ENCODE data around the gene PRR33.
"Not testable (repeated sequence)": the region's sequence is repeated elsewhere in the genome, so short reads cannot be mapped to it uniquely, and the experiment has no call there.

Gene PRR33

DNA sequence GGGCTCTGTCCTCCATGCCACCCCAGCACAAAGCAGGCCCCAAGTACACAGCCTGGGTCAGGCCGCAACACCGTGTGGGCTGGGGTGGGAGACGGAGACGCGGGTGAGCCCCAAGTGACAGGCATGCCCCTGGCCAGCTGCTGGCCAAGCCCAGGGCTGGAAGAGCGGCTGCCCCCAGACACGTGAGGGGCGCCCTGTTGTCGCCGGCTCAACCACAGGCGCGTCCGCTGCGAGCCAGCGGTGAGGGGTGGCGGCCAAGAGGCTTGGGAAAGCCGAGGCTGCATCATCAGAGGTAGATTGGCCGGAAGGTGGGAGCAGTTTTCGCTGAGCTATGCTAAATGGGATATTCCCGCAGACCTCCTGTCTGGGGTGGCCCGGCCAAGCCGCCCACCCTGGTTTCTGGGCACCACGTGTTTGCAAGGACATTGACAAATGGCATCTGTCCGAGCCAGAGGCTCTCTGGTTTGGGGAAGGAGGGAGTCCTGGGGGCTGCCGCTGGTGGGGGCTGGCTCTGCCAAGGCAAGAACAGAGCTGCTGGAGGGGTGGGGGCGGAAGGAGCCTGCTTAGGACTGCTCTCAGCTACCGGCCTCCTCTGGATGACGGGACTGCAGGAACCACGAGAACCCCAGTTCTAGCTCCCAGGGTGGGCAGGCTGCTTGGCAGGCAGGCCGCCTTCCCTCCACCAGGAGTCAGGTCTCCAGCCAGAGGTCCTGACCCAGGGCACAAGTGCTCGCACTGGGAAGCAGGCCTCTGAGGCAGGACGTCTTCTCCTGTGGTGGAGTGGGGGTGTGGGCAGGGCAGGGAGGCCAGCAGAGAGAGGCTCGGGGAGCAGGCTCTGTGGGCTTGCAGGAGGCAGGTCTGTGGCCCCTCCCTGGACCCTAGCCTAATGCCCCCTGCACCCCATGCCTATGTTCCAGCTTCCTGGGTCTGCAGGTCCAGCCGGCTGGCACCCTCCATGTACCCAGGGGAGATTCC is 552 bp downstream of the PRR33 start:
- in situ Hi-C loops (cut with MboI; ENCODE audit: low sequenced_read_pairs), result no loop called here

- in situ Hi-C loops (cut with MboI; ENCODE audit: low sequenced_read_pairs), result no loop called here
Measured at GRCh38 chr11:1889941-1890855, 1.5 kb downstream of the PRR33 start.

DNA sequence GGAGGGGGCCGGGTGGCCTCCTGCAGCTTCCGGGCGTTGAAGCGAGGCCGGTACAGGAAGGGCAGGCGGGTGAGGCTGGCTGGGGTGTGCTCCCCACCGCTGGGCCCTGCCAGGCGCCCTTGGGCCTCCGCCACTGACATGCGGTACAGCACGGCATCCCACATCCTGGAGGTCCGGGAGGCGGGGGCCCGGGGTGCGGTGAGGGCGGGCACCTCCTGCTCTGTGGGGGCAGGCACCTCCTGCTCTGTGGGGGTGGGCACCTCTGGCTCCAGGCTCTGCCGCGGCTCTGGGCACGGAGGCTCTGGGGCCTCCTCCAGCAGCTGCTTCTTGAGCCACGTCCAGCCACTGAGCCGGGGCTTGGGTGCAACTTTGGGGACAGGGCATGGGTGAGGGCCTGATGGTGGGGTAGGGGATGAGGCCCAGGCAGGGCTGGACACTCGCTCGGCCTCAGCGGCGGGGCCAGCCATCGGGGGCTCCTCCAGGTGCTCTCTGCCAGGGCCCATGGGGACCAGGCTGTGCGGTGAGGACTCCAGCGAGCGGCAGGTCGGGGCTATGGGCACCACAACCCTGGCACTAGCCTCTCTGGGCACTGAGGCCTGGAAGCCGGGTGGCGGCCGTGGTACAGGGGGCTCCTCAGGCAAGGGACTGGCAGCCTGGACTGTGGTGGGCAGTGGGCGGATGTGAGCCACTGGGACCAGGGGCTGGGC is 2.3 kb downstream of the PRR33 start:
- in situ Hi-C loops (cut with MboI; ENCODE audit: low sequenced_read_pairs), result no loop called here

- in situ Hi-C loops (cut with MboI; ENCODE audit: low sequenced_read_pairs), result no loop called here
Measured at GRCh38 chr11:1888811-1889210, 2.9 kb downstream of the PRR33 start.

- in situ Hi-C loops (cut with MboI; ENCODE audit: low sequenced_read_pairs), result no loop called here
Measured at GRCh38 chr11:1888347-1888753, 3.3 kb downstream of the PRR33 start.

- in situ Hi-C loops (cut with MboI; ENCODE audit: low sequenced_read_pairs), result no loop called here
Measured at GRCh38 chr11:1887451-1888346, 4.0 kb downstream of the PRR33 start.

DNA sequence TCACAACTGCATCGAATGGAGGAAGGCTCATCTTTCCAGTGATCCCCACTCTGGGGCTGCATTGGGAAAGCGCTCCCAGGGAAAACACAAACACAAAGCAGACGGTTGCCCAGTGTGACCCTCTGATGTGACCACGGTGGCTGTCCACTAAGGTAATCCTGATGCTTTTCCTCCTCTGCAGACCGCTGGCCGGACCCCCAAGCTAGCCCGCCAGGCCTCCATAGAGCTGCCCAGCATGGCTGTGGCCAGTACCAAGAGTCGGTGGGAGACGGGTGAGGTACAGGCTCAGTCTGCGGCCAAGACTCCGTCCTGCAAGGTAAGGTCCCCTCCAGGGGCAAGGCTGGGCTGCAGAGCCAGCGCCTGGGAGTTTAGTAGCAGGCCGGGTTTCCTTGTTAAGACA is 5.1 kb downstream of the PRR33 start:
- in situ Hi-C loops (cut with MboI; ENCODE audit: low sequenced_read_pairs), result not testable (repeated sequence)

- in situ Hi-C loops (cut with MboI; ENCODE audit: low sequenced_read_pairs), result no loop called here
Measured at GRCh38 chr11:1884303-1884700, 7.4 kb downstream of the PRR33 start.

DNA sequence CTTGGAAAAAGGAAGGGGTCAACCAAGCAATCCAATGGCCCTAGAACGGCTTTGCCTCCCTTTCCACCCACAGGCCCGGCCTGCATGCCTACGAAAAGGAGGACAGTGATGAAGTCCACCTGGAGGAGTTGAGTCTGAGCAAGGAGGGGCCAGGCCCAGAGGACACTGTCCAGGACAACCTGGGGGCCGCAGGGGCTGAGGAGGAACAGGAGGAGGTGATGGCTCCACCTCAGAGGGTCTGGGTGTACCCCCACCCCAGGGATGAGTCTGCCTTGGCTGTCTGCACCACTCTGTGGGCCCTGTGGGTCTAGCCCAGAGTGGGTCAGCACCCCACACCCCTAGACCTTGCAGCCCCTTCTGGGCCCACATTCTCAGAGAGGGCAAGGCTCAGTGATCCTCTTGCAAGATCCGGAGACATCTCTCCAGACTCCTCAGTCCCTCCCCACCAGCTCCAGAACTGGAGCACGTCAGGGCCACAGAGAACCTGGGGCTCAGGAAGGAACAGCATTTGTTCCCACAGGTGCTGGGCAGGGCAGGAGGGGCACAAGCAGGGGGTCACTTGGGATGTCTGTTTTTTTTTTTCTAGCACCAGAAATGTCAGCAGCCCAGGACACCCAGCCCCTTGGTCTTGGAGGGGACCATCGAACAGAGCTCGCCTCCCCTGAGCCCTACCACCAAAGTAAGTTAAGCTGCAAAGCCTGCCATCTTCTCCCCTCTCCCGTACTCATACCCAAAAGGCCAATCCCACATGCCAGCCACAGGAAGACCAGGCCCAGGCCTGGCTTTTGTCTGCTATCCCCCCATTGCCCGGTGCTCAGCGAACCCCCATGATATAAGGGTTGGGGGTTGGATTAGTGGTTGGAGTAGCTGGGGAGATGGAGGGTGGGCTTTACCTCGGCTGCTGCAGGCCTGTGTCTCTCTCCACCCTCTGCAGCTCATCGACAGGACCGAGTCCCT is 8.1 kb downstream of the PRR33 start:
- in situ Hi-C loops (cut with MboI; ENCODE audit: low sequenced_read_pairs), result no loop called here

GRCh38 chr11:1882265-1883238 is 9.1 kb downstream of the PRR33 start:
- in situ Hi-C loops (cut with MboI; ENCODE audit: low sequenced_read_pairs), result no loop called here

- in situ Hi-C loops (cut with MboI; ENCODE audit: low sequenced_read_pairs), result no loop called here
Measured at GRCh38 chr11:1881442-1882264, 10.0 kb downstream of the PRR33 start.

DNA sequence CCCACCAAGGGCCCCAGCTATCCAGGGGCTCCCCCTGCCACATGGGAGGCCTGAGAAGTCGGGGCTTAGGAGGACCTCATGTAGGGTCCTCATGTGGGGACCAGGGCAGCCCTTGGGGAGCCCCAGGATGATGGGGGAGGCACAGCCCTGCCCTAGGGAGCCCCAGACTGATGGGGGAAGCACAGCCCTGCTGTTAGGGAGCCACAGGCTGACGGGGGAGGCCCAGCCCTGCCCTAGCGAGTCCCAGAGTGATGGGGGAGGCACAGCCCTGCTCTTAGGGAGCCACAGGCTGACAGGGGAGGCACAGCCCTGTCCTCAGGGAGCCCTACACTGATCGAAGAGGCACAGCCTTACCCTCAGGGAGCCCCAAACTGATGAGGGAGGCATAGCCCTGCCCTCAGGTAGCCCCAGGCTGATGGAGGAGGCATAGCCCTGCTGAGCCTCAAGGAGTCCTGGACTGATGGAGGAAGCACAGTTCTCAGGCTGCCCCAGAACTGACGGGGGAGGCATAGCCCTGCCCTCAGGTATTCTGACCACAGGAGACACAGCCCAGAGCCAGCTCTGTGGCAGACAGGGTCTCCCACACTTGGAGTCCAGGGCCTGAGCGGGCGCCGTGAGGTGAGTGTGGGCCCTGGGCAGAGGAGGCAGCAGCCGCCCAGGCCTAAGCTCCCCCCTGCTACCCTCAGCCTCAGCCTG is 10.8 kb downstream of the PRR33 start:
- in situ Hi-C loops (cut with MboI; ENCODE audit: low sequenced_read_pairs), result no loop called here

- in situ Hi-C loops (cut with MboI; ENCODE audit: low sequenced_read_pairs), result no loop called here
Measured at GRCh38 chr11:1879941-1880720, 11.6 kb downstream of the PRR33 start.

DNA sequence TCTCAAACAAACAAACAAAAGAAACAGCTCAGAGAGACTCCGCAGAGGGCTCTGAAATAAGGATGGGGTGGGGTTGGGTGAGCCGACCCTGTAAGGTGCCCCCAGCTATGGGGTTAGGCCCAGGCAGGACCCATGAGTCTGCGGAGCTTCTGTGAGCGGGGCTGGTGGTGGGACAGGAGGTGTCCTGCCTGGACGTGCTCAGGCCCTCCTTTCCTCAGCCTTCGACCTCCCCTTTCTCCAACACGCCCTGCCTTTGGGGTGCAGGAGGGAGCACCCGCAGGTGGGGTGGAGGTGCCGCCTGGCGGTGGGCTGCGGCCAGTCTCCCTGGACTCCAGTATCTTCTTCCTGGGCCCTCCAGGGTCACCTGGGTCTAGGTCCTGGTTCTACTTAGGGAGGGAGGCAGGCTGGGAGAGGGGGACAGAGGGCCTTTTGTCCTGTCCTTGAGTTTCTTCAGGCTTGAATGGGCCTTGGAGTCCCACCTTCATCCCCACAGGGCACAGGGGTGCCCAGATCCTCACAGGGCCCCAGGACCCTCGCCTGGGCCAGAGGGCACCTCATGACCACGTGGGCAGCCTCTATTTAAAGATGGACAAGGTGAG is 12.3 kb downstream of the PRR33 start:
- in situ Hi-C loops (cut with MboI; ENCODE audit: low sequenced_read_pairs), result no loop called here
